K562 (cell line): ENCODE data around the gene SERPIND1. TPM values are rescaled to one million over a fixed set of nuclear protein-coding genes. Genes with fewer than 3 reads are reported as not detected.
A peak's percentile ranks its signal among the peaks of the same experiment; 100 is the strongest.

Experiments
- BHLHE40 ChIP-seq: IDR thresholded peaks from 2 replicates; pipeline ENCODE4 v1.6.1; 2011; ENCODE audit warnings: low read length, improper control_type of control experiment
- BRCA1 ChIP-seq, 2 experiments: fragments of 450-650 bp in 1 of 2; sonication (generic) in 1 of 2; formaldehyde crosslinking in 1 of 2; IDR thresholded peaks; 2 replicates each; pipeline versions ENCODE4 v1.5.0 to v1.6.1; 2017 to 2020; ENCODE audit warnings: mild to moderate bottlenecking in 1 of 2, missing genetic modification reagents in 1 of 2
- CHCHD3 ChIP-seq: fragments of 250-450 bp; sonication (Bioruptor Pico); IDR thresholded peaks from 2 replicates; pipeline ENCODE4 v2.1.2; 2022; ENCODE audit warnings: mild to moderate bottlenecking
- CREB1 ChIP-seq, 2 experiments: sonication (generic) in 1 of 2; formaldehyde crosslinking in 1 of 2; IDR thresholded peaks; 2 replicates each; pipeline versions ENCODE4 v1.6.1 to v1.8.0; 2012 to 2022; ENCODE audit warnings: inconsistent platforms in 1 of 2, mild to moderate bottlenecking in 1 of 2, missing genetic modification reagents in 1 of 2, moderate library complexity in 1 of 2
- CSDE1 ChIP-seq, 2 experiments: fragments of 450-650 bp; IDR thresholded peaks; 2 replicates each; pipeline ENCODE4 v1.6.1; 2016; ENCODE audit warnings: mild to moderate bottlenecking in 1 of 2
- E2F5 ChIP-seq: sonication (generic); formaldehyde crosslinking; IDR thresholded peaks from 2 replicates; pipeline ENCODE4 v1.8.0; 2022; ENCODE audit warnings: mild to moderate bottlenecking, missing genetic modification reagents
- FIP1L1 ChIP-seq: fragments of 200-400 bp; formaldehyde crosslinking; IDR thresholded peaks from 2 replicates; pipeline ENCODE4 v1.6.1; 2018; ENCODE audit warnings: mild to moderate bottlenecking, low read depth, low read length; ENCODE audit not compliant: poor library complexity, severe bottlenecking
- FOS ChIP-seq: IDR thresholded peaks from 3 replicates; pipeline ENCODE4 v1.6.1; 2011; ENCODE audit not compliant: insufficient read length; ENCODE audit errors: extremely low read depth
- FOXK1 ChIP-seq: sonication (generic); formaldehyde crosslinking; IDR thresholded peaks from 2 replicates; pipeline ENCODE4 v1.8.0; 2022; ENCODE audit warnings: missing genetic modification reagents, mild to moderate bottlenecking, borderline replicate concordance
- FOXK2 ChIP-seq, 2 experiments: fragments of 450-650 bp; IDR thresholded peaks in 1 of 2; conservative IDR thresholded peaks in 1 of 2; 2 replicates each; pipeline ENCODE4 v1.6.1; 2016; ENCODE audit warnings: low read depth in 2 of 2, mild to moderate bottlenecking in 1 of 2
- HNRNPLL ChIP-seq: fragments of 200-400 bp; formaldehyde crosslinking; IDR thresholded peaks from 2 replicates; pipeline ENCODE4 v1.6.1; 2017; ENCODE audit warnings: low read length, low read depth, mild to moderate bottlenecking; ENCODE audit not compliant: poor library complexity, severe bottlenecking
- JUND ChIP-seq, 2 experiments: IDR thresholded peaks; 2 replicates in 1 of 2; 3 replicates in 1 of 2; pipeline ENCODE4 v1.6.1; 2011; ENCODE audit warnings: borderline replicate concordance in 2 of 2, low read depth in 2 of 2, low read length in 2 of 2, improper control_type of control experiment in 1 of 2, missing biosample characterization in 1 of 2, missing genetic modification characterization in 1 of 2, missing genetic modification reagents in 1 of 2
- MCM7 ChIP-seq, 2 experiments: fragments of 450-650 bp; IDR thresholded peaks; 2 replicates each; pipeline ENCODE4 v1.6.1; 2016 to 2018
- MTA2 ChIP-seq: fragments of 450-650 bp; IDR thresholded peaks from 2 replicates; pipeline ENCODE4 v1.6.1; 2016; ENCODE audit warnings: low read depth
- NR4A1 ChIP-seq, 2 experiments: fragments of 250-450 bp in 1 of 2; fragments of 450-650 bp in 1 of 2; sonication (Bioruptor Pico) in 1 of 2; IDR thresholded peaks; 2 replicates each; pipeline versions ENCODE4 v1.4.0 to v1.6.1; 2016 to 2020; ENCODE audit warnings: mild to moderate bottlenecking in 2 of 2, missing compliant biosample characterization in 1 of 2, missing genetic modification characterization in 1 of 2, moderate library complexity in 1 of 2
- SMARCA5 ChIP-seq: fragments of 450-650 bp; IDR thresholded peaks from 2 replicates; pipeline ENCODE4 v1.6.1; 2016
- STAG1 ChIP-seq: sonication (generic); formaldehyde crosslinking; IDR thresholded peaks from 2 replicates; pipeline ENCODE4 v1.5.0; 2020; ENCODE audit warnings: missing genetic modification reagents, borderline replicate concordance
- WHSC1 ChIP-seq: IDR thresholded peaks from one replicate; pipeline ENCODE4 v1.6.1; 2012; ENCODE audit warnings: low read length, control low read depth, inconsistent platforms
- ZNF174 ChIP-seq: fragments of 250-450 bp; sonication (Bioruptor Pico); IDR thresholded peaks from 2 replicates; pipeline ENCODE4 v1.4.0; 2020; ENCODE audit warnings: mild to moderate bottlenecking
- ZNF274 ChIP-seq: IDR thresholded peaks from 2 replicates; pipeline ENCODE4 v1.6.1; 2011; ENCODE audit warnings: low read depth, mild to moderate bottlenecking, low read length, moderate library complexity, borderline replicate concordance
- ZNF584 ChIP-seq: fragments of 200-800 bp; sonication (Bioruptor generic); IDR thresholded peaks from 2 replicates; pipeline ENCODE4 v1.6.1; 2016; ENCODE audit warnings: low read depth, mild to moderate bottlenecking, missing genetic modification characterization, missing compliant biosample characterization
- polyA plus RNA-seq, 8 experiments: library from polyadenylated mRNA; depleted of rRNA in 4 of 8; stranded (reverse) in 5 of 8; unstranded in 3 of 8; fragments of >200 nt; fragmentation: Nextera tagmentation in 2 of 8; fragmentation: Illumina TruSeq in 1 of 8; extraction: Ambion mirVana in 2 of 8; extraction: Trizol in 1 of 8; gene quantifications; 2 replicates each; pipeline versions ENCODE4 v1.2.1 to v1.2.3, GENCODE V29; 2011 to 2014; ENCODE audit warnings: inconsistent platforms in 1 of 8, missing spikeins in 1 of 8
- total RNA-seq, 7 experiments: library from RNA; depleted of rRNA in 6 of 7; stranded (reverse); fragments of >200 nt in 6 of 7; fragmentation: Illumina TruSeq in 2 of 7; extraction: Trizol in 2 of 7; gene quantifications; 2 replicates each; pipeline versions ENCODE4 v1.2.1 to v1.2.3, GENCODE V29; 2011 to 2021; ENCODE audit warnings: low replicate concordance in 1 of 7
- TF ChIP-seq, protein P1 (sequence below): fragments of 450-650 bp; IDR thresholded peaks from 2 replicates; pipeline ENCODE4 v1.6.1; 2016; ENCODE audit warnings: low read depth, mild to moderate bottlenecking, moderate library complexity
- TF ChIP-seq, protein P2 (sequence below): fragments of 450-650 bp; IDR thresholded peaks from 2 replicates; pipeline ENCODE4 v1.6.1; 2018; ENCODE audit warnings: mild to moderate bottlenecking, low read depth; ENCODE audit not compliant: partially characterized antibody

SERPIND1 gene
- total and polyA plus RNA-seq, 9 of the 15 experiments (the other 6 are each of a cell fraction or from before 2014, with no cell fraction given) = 0.04 to 0.11 (median 0.09) TPM; not detected in 6

DNA sequence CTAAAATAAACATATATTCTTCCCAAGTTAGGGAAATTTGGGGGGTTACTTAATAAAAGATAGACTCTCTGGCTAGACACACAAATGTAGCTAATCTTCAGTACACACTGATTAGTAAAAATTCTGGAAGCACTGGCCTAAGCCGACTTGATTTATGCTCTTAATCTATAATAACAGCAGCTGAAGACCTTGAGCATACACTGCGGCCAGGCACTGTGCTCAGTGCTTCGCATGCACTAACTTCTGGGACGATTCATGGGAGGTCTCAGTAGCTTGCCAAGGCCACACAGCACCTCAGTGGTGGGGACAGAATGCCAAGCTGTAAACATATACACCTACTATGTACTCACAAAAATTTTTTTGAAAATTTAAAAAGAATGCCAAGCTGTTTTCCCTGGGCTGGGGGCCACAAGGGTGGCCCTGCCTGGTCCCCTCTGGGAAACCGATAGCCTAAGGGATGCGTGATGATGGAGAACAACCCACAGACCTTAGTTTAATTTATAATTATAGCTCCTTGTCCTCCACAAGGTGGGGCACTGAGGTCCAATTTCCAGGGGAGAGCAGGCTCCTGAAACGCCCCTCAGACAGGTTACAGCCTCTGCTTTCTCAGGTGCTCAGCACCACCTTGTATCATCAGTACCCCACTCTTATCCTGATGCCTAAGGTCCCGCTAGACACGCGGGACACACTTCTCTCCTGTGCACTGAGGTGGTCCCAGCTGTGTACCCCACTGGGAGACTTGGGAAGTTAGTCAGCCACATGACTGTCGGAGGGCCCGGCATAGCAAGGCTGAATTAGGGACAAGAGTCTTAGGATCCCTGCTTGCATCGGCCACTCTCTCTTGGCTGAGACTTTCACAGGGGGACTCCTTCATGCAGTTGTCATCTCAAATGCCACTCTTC lies 20.1 kb downstream of the SERPIND1 start (continued):
- TF ChIP-seq ZNF584 (CRISPR knock-in tag) (no peak), CSDE1 (IDR thresholded peaks at IDR 0.05) (no peak), SMARCA5 (no peak), CREB1 (IDR thresholded peaks at IDR 0.05) (no peak), CREB1 (CRISPR knock-in tag; IDR thresholded peaks at IDR 0.05) (no peak), FIP1L1 (no peak), ZNF174 (CRISPR knock-in tag) (no peak), ZNF274 (no peak), BHLHE40 (no peak), JUND (IDR thresholded peaks at IDR 0.05; ENCODE audit: borderline replicate concordance, low read depth, low read length) (no peak), JUND (tag; IDR thresholded peaks at IDR 0.05; ENCODE audit: borderline replicate concordance, low read depth, low read length) (0 out of 3 replicates have a peak, but pooled peaks have one; percentile 27), E2F5 (no peak), NR4A1 (CRISPR knock-in tag; IDR thresholded peaks at IDR 0.05) (no peak), NR4A1 (tag; IDR thresholded peaks at IDR 0.05) (no peak), HNRNPLL (peak; percentile 16), WHSC1 (peak; percentile 83), STAG1 (CRISPR knock-in tag) (no peak), BRCA1 (IDR thresholded peaks at IDR 0.05) (no peak), BRCA1 (CRISPR knock-in tag; IDR thresholded peaks at IDR 0.05) (no peak), CHCHD3 (no peak), MCM7 (IDR thresholded peaks at IDR 0.05) (no peak), FOXK2 (conservative IDR thresholded peaks at IDR 0.05 in 1 of 2, IDR thresholded peaks at IDR 0.05 in 1 of 2; ENCODE audit: low read depth in 2 of 2) (no peak), MTA2 (no peak), FOXK1 (CRISPR knock-in tag) (no peak), FOS (no peak)
- TF ChIP-seq, protein P1, sequence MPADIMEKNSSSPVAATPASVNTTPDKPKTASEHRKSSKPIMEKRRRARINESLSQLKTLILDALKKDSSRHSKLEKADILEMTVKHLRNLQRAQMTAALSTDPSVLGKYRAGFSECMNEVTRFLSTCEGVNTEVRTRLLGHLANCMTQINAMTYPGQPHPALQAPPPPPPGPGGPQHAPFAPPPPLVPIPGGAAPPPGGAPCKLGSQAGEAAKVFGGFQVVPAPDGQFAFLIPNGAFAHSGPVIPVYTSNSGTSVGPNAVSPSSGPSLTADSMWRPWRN = no peak
- TF ChIP-seq, protein P2, sequence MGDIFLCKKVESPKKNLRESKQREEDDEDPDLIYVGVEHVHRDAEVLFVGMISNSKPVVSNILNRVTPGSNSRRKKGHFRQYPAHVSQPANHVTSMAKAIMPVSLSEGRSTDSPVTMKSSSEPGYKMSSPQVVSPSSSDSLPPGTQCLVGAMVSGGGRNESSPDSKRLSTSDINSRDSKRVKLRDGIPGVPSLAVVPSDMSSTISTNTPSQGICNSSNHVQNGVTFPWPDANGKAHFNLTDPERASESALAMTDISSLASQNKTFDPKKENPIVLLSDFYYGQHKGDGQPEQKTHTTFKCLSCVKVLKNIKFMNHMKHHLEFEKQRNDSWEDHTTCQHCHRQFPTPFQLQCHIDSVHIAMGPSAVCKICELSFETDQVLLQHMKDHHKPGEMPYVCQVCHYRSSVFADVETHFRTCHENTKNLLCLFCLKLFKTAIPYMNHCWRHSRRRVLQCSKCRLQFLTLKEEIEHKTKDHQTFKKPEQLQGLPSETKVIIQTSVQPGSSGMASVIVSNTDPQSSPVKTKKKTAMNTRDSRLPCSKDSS = no peak
